ENCODE measurements around the gene ADAMTS13. TPM values are rescaled to one million over a fixed set of nuclear protein-coding genes. Genes with fewer than 3 reads are reported as not detected.

The ADAMTS13 gene
- total and polyA plus RNA-seq, 8 donors: 1.5 to 18.9 (median 3.1) TPM

- DNase-seq (peak in 1 of 6 donors; percentile 64), ATAC-seq (no peak), FAIRE-seq (no peak)
- H3K36me3 ChIP-seq: peaks cover 0 to 8% (median 7%) of the 10 kb centered on the region in 3 donors
- TF ChIP-seq CTCF (IDR thresholded peaks at IDR 0.05): no peak
- no peak overlapping the region for H3K4me3 ChIP-seq
- intact Hi-C loops (cut with DNase I): loop anchor here in 2 of 3 donors (5.0 kb wide), 1 partner anchor 83 kb away; no protein-coding TSS in a partner anchor
- 73 to 84% methylated on average over 12 of the region's 12 CpGs for WGBS, 2 donors
- H3K9me3 ChIP-seq: no peaks in the 10 kb centered on the region
- H3K27me3 ChIP-seq: no peaks in the 10 kb centered on the region
- H3K27ac ChIP-seq: no peak overlapping the region
- H3K4me1 ChIP-seq: no peaks in the 10 kb centered on the region
Observed at GRCh38 chr9:133404454-133405002, 17.6 kb upstream of the ADAMTS13 start.

GRCh38 chr9:133405508-133406438 lies 16.4 kb upstream of the ADAMTS13 start:
- H3K36me3 ChIP-seq: peaks cover 0 to 20% (median 16%) of the 10 kb centered on the region in 3 donors
- no peaks in the 10 kb centered on the region for H3K9me3 ChIP-seq
- FAIRE-seq (no peak), DNase-seq (peak in 1 of 6 donors; percentile 31), ATAC-seq (peak in 1 of 4 donors; percentile 15)
- no peaks in the 10 kb centered on the region for H3K27me3 ChIP-seq
- no peaks in the 10 kb centered on the region for H3K4me1 ChIP-seq
- intact Hi-C loops (cut with DNase I): loop anchor here in 1 of 3 donors (5.0 kb wide), 1 partner anchor 82 kb away; no protein-coding TSS in a partner anchor
- 76 to 78% methylated on average over 19 of the region's 19 CpGs for WGBS, 2 donors
- H3K4me3 ChIP-seq: no peak overlapping the region
- peak overlapping the region in 1 of 4 donors; percentile 47 for H3K27ac ChIP-seq
- no peak for TF ChIP-seq CTCF (IDR thresholded peaks at IDR 0.05)

GRCh38 chr9:133406480-133407307 lies 15.5 kb upstream of the ADAMTS13 start:
- Histone ChIP-seq H3K27me3 (no peaks in the 10 kb centered on the region), H3K27ac (no peak overlapping the region), H3K4me1 (no peaks in the 10 kb centered on the region), H3K36me3 (peaks cover 0 to 29% (median 19%) of the 10 kb centered on the region in 3 donors), H3K9me3 (no peaks in the 10 kb centered on the region), H3K4me3 (no peak overlapping the region)
- ATAC-seq (peak; percentile 81 to 93 (median 88)), FAIRE-seq (no peak), DNase-seq (peak; percentile 68 to 90 (median 80))
- intact Hi-C loops (cut with DNase I): loop anchor here in 1 of 3 donors (5.0 kb wide), 1 partner anchor 81 kb away; no protein-coding TSS in a partner anchor
- peak; percentile 81 to 94 (median 92) for TF ChIP-seq CTCF (IDR thresholded peaks at IDR 0.05)
- 48 to 55% methylated on average over 24 of the region's 24 CpGs for WGBS, 2 donors

GRCh38 chr9:133408042-133408441 lies 14.1 kb upstream of the ADAMTS13 start:
- Histone ChIP-seq H3K4me3 (no peak overlapping the region), H3K27ac (no peak overlapping the region), H3K27me3 (no peaks in the 10 kb centered on the region), H3K9me3 (no peaks in the 10 kb centered on the region), H3K36me3 (peaks cover 0 to 41% (median 19%) of the 10 kb centered on the region in 3 donors), H3K4me1 (no peaks in the 10 kb centered on the region)
- 91 to 100% methylated on average over 1 of the region's 1 CpG for whole genome bisulfite sequencing, 2 donors
- ATAC-seq (no peak), FAIRE-seq (no peak), DNase-seq (no peak)
- intact Hi-C loops (cut with DNase I): loop anchor here in 1 of 3 donors (5.0 kb wide), 1 partner anchor 79 kb away; no protein-coding TSS in a partner anchor
- TF ChIP-seq CTCF (IDR thresholded peaks at IDR 0.05): no peak

Measured in pancreas (tissue), 10 donors.